ENCODE results near the gene ING1.

- TF ChIP-seq CTCF (IDR thresholded peaks at IDR 0.05; ENCODE audit: low read depth, low read length) (no peak), POLR2A (IDR thresholded peaks at IDR 0.05; ENCODE audit: extremely low read depth, insufficient read length) (no peak)
Measured at GRCh38 chr13:110767476-110767875, 54.0 kb downstream of the ING1 start.

Data from NB4 (cell line).